Left renal pelvis (tissue), 4 donors: ENCODE measurements around the gene SELENOW. TPM values are rescaled to one million over a fixed set of nuclear protein-coding genes. Genes with fewer than 3 reads are reported as not detected.
"Not testable (repeated sequence)": the region's sequence is repeated elsewhere in the genome, so short reads cannot be mapped to it uniquely, and the experiment has no call there.

Experiments
- DNase-seq, 4 donors: peaks; one replicate each; pipeline ENCODE4 v3.0.0-alpha.2; 2013; ENCODE audit warnings: low read depth in 4 of 4, low spot score in 3 of 4
- polyA plus RNA-seq, 4 donors: library from polyadenylated mRNA; unstranded; fragments of 120-200 nt; gene quantifications; one replicate each; pipeline ENCODE4 v1.2.1, GENCODE V29; 2013; ENCODE audit not compliant: insufficient read length in 4 of 4

The SELENOW gene
- 100 to 1,000 TPM; 120 to 247 (median 153) TPM for polyA plus RNA-seq

- peak; percentile 69 to 72 (median 71) for DNase-seq
Measured at GRCh38 chr19:47778049-47778953, at the start of gene SELENOW. Gene SELENOW (plus strand): TSS chr19:47778703. CDS start chr19:47778786, 83 bp downstream.

GRCh38 chr19:47729468-47729798 is 49.1 kb upstream of the SELENOW start:
- DNase-seq, result no peak

GRCh38 chr19:47729799-47730520 is 48.5 kb upstream of the SELENOW start:
- no peak for DNase-seq

GRCh38 chr19:47730521-47730889 is 48.0 kb upstream of the SELENOW start:
- DNase-seq, result no peak

GRCh38 chr19:47730910-47731309 is 47.6 kb upstream of the SELENOW start:
- no peak for DNase-seq

- DNase-seq, result no peak
Measured at GRCh38 chr19:47735131-47735530, 43.4 kb upstream of the SELENOW start.

- no peak for DNase-seq
Measured at GRCh38 chr19:47740866-47741519, 37.5 kb upstream of the SELENOW start.

- no peak for DNase-seq
Measured at GRCh38 chr19:47741544-47742140, 36.9 kb upstream of the SELENOW start.

- DNase-seq, result no peak
Measured at GRCh38 chr19:47742634-47743033, 35.9 kb upstream of the SELENOW start.

- DNase-seq, result peak; percentile 89 to 96 (median 92)
Measured at GRCh38 chr19:47745010-47745901, 33.2 kb upstream of the SELENOW start, which contains the start of gene NOP53. Gene NOP53 (plus strand): TSS chr19:47745546. CDS start chr19:47745560, 14 bp downstream.

- not testable (repeated sequence) for DNase-seq
Measured at GRCh38 chr19:47746129-47746528, 32.4 kb upstream of the SELENOW start.

GRCh38 chr19:47749326-47749725 is 29.2 kb upstream of the SELENOW start:
- DNase-seq, result no peak

GRCh38 chr19:47750752-47751151 is 27.8 kb upstream of the SELENOW start:
- DNase-seq, result no peak

- DNase-seq, result no peak
Measured at GRCh38 chr19:47752440-47753211, 25.9 kb upstream of the SELENOW start.

GRCh38 chr19:47754206-47755064 is 24.1 kb upstream of the SELENOW start:
- no peak for DNase-seq

- no peak for DNase-seq
Measured at GRCh38 chr19:47755065-47755761, 23.3 kb upstream of the SELENOW start.
